Measurements from ENCODE around the gene PPP1R12A.

DNA sequence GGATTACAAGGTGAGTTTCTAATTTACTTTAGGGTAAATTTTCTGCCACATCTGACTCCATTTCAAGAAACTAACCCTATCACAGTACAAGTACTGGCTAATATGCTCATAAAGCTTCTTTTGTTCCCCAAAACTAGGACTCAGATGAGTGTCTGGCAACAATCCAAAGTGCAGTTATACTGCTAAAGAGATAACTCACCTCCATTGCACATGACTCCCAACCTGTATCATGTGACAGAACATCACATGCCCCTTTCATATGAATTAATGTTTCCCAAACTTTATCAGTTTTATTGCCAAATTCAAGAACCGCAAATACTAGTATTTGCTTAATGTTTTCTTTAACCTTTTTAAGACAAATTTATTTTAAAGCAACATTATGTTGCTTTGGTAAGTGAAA is 3.9 kb upstream of the PPP1R12A start:
- TF ChIP-seq EZH2 (IDR thresholded peaks at IDR 0.05) (no peak), EZH2phosphoT487 (IDR thresholded peaks at IDR 0.05) (no peak)
- TF ChIP-seq, protein P1, sequence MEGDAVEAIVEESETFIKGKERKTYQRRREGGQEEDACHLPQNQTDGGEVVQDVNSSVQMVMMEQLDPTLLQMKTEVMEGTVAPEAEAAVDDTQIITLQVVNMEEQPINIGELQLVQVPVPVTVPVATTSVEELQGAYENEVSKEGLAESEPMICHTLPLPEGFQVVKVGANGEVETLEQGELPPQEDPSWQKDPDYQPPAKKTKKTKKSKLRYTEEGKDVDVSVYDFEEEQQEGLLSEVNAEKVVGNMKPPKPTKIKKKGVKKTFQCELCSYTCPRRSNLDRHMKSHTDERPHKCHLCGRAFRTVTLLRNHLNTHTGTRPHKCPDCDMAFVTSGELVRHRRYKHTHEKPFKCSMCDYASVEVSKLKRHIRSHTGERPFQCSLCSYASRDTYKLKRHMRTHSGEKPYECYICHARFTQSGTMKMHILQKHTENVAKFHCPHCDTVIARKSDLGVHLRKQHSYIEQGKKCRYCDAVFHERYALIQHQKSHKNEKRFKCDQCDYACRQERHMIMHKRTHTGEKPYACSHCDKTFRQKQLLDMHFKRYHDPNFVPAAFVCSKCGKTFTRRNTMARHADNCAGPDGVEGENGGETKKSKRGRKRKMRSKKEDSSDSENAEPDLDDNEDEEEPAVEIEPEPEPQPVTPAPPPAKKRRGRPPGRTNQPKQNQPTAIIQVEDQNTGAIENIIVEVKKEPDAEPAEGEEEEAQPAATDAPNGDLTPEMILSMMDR (IDR thresholded peaks at IDR 0.05), result no peak
